HG02870 (cell line): Measurements from ENCODE around the gene ACTR6.
"Not testable (repeated sequence)": the region's sequence is repeated elsewhere in the genome, so short reads cannot be mapped to it uniquely, and the experiment has no call there.

ENCODE experiments used
- ATAC-seq: cut with Tn5 transposase; IDR thresholded peaks from one replicate; pipeline ENCODE4 v1.9.1; 2021; ENCODE audit warnings: mild to moderate bottlenecking, moderate library complexity; ENCODE audit not compliant: unreplicated experiment

The ACTR6 gene

GRCh38 chr12:100219328-100220109, 18.9 kb downstream of the ACTR6 start:
- ATAC-seq = no peak

GRCh38 chr12:100221523-100221922, 20.9 kb downstream of the ACTR6 start:
- no peak for ATAC-seq

GRCh38 chr12:100222173-100222572, 21.6 kb downstream of the ACTR6 start:
- ATAC-seq = not testable (repeated sequence)

GRCh38 chr12:100225491-100225890, 24.9 kb downstream of the ACTR6 start:
- ATAC-seq = no peak

- no peak for ATAC-seq
These were observed 28.5 kb downstream of the ACTR6 start for GRCh38 chr12:100229036-100229635.

GRCh38 chr12:100229876-100230275, 29.3 kb downstream of the ACTR6 start:
- ATAC-seq = no peak

- ATAC-seq = not testable (repeated sequence)
These were observed 31.3 kb downstream of the ACTR6 start for GRCh38 chr12:100231873-100232272.

GRCh38 chr12:100234166-100234565, 33.6 kb downstream of the ACTR6 start:
- ATAC-seq = no peak

GRCh38 chr12:100234591-100235304, 34.1 kb downstream of the ACTR6 start:
- peak; percentile 65 for ATAC-seq

GRCh38 chr12:100238801-100239200, 38.2 kb downstream of the ACTR6 start:
- ATAC-seq = no peak

- ATAC-seq = no peak
These were observed 39.0 kb downstream of the ACTR6 start for GRCh38 chr12:100239589-100239988.

GRCh38 chr12:100243137-100243536, 42.5 kb downstream of the ACTR6 start:
- ATAC-seq = no peak

- ATAC-seq = no peak
These were observed 47.1 kb downstream of the ACTR6 start for GRCh38 chr12:100247765-100248164.

GRCh38 chr12:100248886-100249285, 48.3 kb downstream of the ACTR6 start:
- no peak for ATAC-seq

- no peak for ATAC-seq
These were observed 49.3 kb downstream of the ACTR6 start for GRCh38 chr12:100249941-100250340.

- no peak for ATAC-seq
These were observed 51.3 kb downstream of the ACTR6 start for GRCh38 chr12:100251917-100252316.

- ATAC-seq = no peak
These were observed 52.8 kb downstream of the ACTR6 start for GRCh38 chr12:100253437-100253836.

GRCh38 chr12:100254876-100255275, 54.3 kb downstream of the ACTR6 start:
- ATAC-seq = no peak

GRCh38 chr12:100258127-100258526, 57.5 kb downstream of the ACTR6 start:
- ATAC-seq = no peak

GRCh38 chr12:100263131-100263530, 62.5 kb downstream of the ACTR6 start:
- no peak for ATAC-seq

- not testable (repeated sequence) for ATAC-seq
These were observed 64.5 kb downstream of the ACTR6 start for GRCh38 chr12:100265107-100265506.
